Stimulated activated CD4-positive, alpha-beta T cell treated with anti-CD3 and anti-CD28 coated beads, Interleukin-4, amount 100 ng/mL, for 4 hours (primary cell): ENCODE measurements around the gene MKI67.
"Not testable (repeated sequence)": the region's sequence is repeated elsewhere in the genome, so short reads cannot be mapped to it uniquely, and the experiment has no call there.

ENCODE experiments used
- DNase-seq, 2 experiments: peaks; one replicate each; pipeline ENCODE4 v3.0.0-alpha.2; 2020

The MKI67 gene

GRCh38 chr10:128125944-128126764, at the start of gene MKI67:
Gene MKI67, minus strand, starts transcription at chr10:128126423. Its CDS starts 756 bp downstream, at chr10:128125667.
- peak; percentile 88 to 92 for DNase-seq

GRCh38 chr10:128174581-128175559, 48.6 kb upstream of the MKI67 start:
- DNase-seq, result no peak

GRCh38 chr10:128173386-128173785, 47.2 kb upstream of the MKI67 start:
- DNase-seq, result no peak

GRCh38 chr10:128172756-128173155, 46.5 kb upstream of the MKI67 start:
- no peak for DNase-seq

GRCh38 chr10:128169811-128170379, 43.7 kb upstream of the MKI67 start:
- DNase-seq, result no peak

GRCh38 chr10:128167926-128168520, 41.8 kb upstream of the MKI67 start:
- no peak for DNase-seq

- DNase-seq, result not testable (repeated sequence)
Measured at GRCh38 chr10:128167123-128167522, 40.9 kb upstream of the MKI67 start.

- no peak for DNase-seq
Measured at GRCh38 chr10:128166151-128166550, 39.9 kb upstream of the MKI67 start.

- DNase-seq, result no peak
Measured at GRCh38 chr10:128165536-128165935, 39.3 kb upstream of the MKI67 start.

GRCh38 chr10:128163701-128164100, 37.5 kb upstream of the MKI67 start:
- DNase-seq, result no peak

GRCh38 chr10:128161031-128161430, 34.8 kb upstream of the MKI67 start:
- DNase-seq, result no peak

GRCh38 chr10:128160297-128160711, 34.1 kb upstream of the MKI67 start:
- no peak for DNase-seq

- DNase-seq, result no peak
Measured at GRCh38 chr10:128158021-128158795, 32.0 kb upstream of the MKI67 start.

- DNase-seq, result no peak
Measured at GRCh38 chr10:128156999-128157755, 31.0 kb upstream of the MKI67 start.

- DNase-seq, result no peak
Measured at GRCh38 chr10:128152741-128153580, 26.7 kb upstream of the MKI67 start.

- no peak for DNase-seq
Measured at GRCh38 chr10:128151031-128151430, 24.8 kb upstream of the MKI67 start.

GRCh38 chr10:128150561-128150960, 24.3 kb upstream of the MKI67 start:
- no peak for DNase-seq

GRCh38 chr10:128150045-128150493, 23.8 kb upstream of the MKI67 start:
- DNase-seq, result peak; percentile 68 to 78

GRCh38 chr10:128149267-128150014, 23.2 kb upstream of the MKI67 start:
- DNase-seq, result no peak
